ENCODE measurements around the gene NEO1.

DNA sequence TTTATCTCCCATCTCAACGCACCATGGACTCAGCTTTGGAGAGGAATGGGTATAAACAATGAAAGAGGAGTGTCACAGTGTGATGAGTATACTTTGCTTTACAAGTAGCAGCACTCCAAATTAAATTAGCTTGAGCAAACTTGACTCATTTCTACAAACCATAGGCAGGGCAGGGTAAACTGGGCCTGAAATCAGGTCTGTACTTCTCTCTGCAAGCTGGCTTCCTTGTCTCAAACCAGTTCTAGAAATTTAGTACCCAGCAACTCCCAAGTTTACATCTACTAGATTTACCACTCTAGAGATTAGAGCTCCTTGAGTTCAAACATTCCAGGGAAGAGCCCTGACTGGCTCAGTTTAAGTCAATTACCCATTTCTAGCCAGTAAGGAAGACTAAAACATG lies 37.4 kb upstream of the NEO1 start:
- no peak for TF ChIP-seq EZH2 (IDR thresholded peaks at IDR 0.05; ENCODE audit: borderline replicate concordance, insufficient read depth, low read length, poor library complexity, severe bottlenecking)
- TF ChIP-seq, protein P1, sequence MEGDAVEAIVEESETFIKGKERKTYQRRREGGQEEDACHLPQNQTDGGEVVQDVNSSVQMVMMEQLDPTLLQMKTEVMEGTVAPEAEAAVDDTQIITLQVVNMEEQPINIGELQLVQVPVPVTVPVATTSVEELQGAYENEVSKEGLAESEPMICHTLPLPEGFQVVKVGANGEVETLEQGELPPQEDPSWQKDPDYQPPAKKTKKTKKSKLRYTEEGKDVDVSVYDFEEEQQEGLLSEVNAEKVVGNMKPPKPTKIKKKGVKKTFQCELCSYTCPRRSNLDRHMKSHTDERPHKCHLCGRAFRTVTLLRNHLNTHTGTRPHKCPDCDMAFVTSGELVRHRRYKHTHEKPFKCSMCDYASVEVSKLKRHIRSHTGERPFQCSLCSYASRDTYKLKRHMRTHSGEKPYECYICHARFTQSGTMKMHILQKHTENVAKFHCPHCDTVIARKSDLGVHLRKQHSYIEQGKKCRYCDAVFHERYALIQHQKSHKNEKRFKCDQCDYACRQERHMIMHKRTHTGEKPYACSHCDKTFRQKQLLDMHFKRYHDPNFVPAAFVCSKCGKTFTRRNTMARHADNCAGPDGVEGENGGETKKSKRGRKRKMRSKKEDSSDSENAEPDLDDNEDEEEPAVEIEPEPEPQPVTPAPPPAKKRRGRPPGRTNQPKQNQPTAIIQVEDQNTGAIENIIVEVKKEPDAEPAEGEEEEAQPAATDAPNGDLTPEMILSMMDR (IDR thresholded peaks at IDR 0.05; ENCODE audit: poor library complexity, severe bottlenecking): no peak
- no peak for TF ChIP-seq EP300 (conservative IDR thresholded peaks at IDR 0.05; ENCODE audit: poor library complexity, severe bottlenecking)
- no peak for TF ChIP-seq POLR2AphosphoS5 (IDR thresholded peaks at IDR 0.05)
- no peak for TF ChIP-seq RAD21 (conservative IDR thresholded peaks at IDR 0.05)
- no peak for TF ChIP-seq TAF1 (IDR thresholded peaks at IDR 0.05; ENCODE audit: low read depth)
- TF ChIP-seq MXI1 (conservative IDR thresholded peaks at IDR 0.05; ENCODE audit: poor library complexity, severe bottlenecking): no peak

Measured in neural cell (in vitro differentiated cells).